Renal pelvis (tissue), 4 donors: ENCODE measurements around the gene TMX2. TPM values are rescaled to one million over a fixed set of nuclear protein-coding genes. Genes with fewer than 3 reads are reported as not detected.
A peak's percentile ranks its signal among the peaks of the same experiment; 100 is the strongest.

Source experiments
- DNase-seq: peaks from one replicate; pipeline ENCODE4 v3.0.0-alpha.2; 2013
- polyA plus RNA-seq, 3 donors: library from polyadenylated mRNA; unstranded; fragments of 120-200 nt; gene quantifications; one replicate each; pipeline ENCODE4 v1.2.1, GENCODE V29; 2013; ENCODE audit not compliant: insufficient read length in 3 of 3

Gene TMX2
- polyA plus RNA-seq, 3 donors = 114 to 123 (median 118) TPM

DNA sequence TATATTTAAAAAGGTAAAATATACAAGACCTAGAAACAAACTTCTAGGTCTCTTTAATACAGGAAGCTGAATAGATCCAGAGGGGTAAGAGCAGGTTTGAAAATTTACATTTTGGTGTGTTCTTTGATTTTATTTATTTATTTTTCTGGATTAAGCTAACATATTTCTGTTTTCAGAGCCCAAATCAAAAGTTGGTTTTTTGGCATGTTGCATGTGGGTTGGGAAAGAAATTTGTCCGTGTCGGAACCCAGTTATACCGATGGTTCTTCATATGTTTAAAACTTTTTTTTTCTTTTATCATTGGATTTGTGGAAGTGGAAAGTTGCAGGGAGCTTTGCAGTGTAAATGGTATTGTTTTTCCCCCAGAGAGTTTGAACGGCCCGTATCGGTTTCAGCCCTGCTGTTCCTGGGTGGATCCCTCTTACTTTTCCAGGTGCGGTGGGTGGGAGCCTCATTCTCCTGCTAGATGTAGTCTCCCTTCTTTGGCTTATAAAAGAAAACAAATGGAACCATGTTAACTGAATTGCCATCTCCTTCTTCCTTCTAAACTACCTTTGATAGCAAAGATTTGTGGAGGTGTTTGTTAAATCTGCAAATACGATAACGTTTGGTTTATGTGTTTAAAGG lies 50.0 kb downstream of the TMX2 start:
- DNase-seq = no peak

- DNase-seq = no peak
These were observed 51.2 kb downstream of the TMX2 start for GRCh38 chr11:57763568-57763967.

- no peak for DNase-seq
These were observed 51.6 kb downstream of the TMX2 start for GRCh38 chr11:57764021-57764420.

GRCh38 chr11:57764566-57764965 lies 52.2 kb downstream of the TMX2 start:
- no peak for DNase-seq

DNA sequence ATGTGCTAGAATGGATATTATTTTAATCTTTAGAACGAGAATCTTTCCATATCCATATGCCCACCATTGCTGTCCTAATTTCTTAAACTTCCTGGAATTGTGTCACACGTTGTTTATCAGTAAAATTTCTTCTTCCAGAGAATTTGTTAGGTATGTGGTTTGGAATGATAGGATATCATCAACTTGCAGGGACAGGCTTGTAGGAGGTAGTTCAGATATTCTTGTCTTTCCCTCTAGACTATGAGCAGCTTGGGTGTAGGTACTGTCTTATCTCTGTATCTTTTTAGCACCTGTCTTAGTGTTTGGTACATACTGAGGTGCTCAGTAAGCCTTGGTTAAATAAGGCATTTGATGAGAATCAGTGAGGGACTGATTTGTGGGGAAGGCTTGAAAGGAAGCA lies 52.6 kb downstream of the TMX2 start:
- no peak for DNase-seq

- no peak for DNase-seq
These were observed 58.4 kb downstream of the TMX2 start for GRCh38 chr11:57770793-57771192.

- DNase-seq = no peak
These were observed 59.0 kb downstream of the TMX2 start for GRCh38 chr11:57771365-57771764.

GRCh38 chr11:57772562-57772961 lies 60.2 kb downstream of the TMX2 start:
- no peak for DNase-seq

- no peak for DNase-seq
These were observed 60.7 kb downstream of the TMX2 start for GRCh38 chr11:57773026-57773598.

- no peak for DNase-seq
These were observed 63.1 kb downstream of the TMX2 start for GRCh38 chr11:57775491-57775890.

GRCh38 chr11:57776031-57776521 lies 63.7 kb downstream of the TMX2 start:
- DNase-seq = no peak

- DNase-seq = no peak
These were observed 64.3 kb downstream of the TMX2 start for GRCh38 chr11:57776577-57777210.

DNA sequence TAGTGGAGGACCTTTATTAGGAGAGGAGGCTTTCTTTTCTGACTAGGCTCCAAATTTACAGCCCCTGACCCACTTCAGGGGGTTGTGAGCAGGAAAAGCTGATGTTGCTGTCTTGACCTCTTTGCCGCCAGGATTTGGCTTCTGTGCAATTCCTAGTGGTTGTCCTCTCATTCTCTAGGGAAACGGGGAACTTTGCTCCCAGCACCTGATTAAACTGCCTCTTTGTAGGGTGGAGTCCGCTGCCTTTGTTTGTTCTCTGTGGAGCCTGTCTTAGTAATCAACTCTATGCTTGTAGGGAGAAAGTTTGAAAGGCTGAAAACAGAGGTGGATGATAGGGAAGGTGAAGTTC lies 65.5 kb downstream of the TMX2 start:
- DNase-seq = no peak

DNA sequence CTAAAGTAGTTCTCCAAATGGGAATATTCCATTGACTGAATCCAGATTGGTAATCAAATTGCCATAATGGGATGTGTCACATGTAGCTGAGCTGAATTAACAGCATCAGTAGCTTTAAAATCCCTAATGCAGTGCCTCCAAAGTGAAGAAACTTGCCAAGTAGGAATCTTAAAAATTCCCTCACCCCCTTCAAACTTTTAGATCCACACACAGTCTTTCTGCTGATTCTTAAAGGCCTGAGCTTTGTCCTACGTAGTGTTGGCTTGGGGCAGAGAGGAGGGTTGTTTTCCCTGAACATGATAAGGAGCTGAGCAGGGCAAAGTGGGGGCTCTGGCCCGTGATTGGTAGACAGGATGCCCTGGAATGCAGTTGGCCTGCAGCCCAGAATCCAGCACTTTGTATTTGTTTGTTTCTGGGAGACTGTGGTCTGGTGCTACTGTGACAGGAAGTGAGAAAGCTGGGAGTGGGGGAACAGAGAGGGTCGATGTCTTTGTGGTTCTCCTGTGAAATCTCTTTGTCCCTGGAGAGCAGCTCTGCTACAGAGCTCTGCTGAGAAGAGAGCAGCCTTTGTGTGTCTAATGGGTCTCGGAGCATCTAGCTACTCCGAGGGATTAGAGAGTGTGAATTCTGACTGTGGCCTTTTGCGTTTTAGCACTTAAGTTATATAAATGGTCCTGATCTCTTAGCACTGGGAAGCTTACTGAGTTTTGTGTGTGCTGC lies 66.1 kb downstream of the TMX2 start:
- DNase-seq = peak; percentile 98

DNA sequence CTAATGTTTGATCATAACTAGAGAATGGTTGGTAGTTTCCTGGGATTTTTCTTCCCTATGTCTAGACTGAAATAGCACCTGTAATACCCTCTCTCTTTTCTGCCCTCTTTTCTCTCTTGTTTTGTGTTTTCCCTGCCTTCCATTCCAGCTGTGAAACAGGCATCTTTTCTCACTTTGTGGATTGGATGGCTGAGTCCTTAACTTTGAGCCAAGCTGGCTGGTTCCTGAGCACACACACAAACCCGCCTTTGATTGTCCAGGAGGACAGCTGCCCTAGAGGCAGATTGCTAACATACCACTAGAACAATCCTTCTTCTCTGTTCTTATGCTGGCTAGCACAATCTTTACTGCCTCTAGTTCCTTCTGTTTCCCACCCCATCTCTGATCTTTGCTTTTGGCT lies 66.9 kb downstream of the TMX2 start:
- DNase-seq = no peak

- no peak for DNase-seq
These were observed 69.1 kb downstream of the TMX2 start for GRCh38 chr11:57781529-57781943.

DNA sequence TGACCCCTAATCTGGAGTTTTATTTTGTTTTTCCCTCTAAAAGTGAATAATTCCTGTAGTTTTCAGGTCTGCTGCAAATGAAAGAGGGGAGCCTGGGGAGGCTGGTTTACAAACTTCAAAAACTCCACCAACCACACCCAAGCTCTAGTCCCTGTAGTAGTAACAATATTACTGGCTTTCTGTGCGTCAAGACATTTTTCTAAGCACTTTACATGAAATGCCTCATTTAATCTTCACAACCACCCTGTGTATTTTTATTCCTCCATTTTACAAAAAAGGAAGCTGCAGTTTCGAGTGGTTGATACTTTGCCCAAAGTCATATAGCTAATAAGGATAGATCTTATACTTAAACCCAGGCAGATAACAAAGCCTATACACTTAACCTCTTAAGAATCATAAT lies 72.7 kb downstream of the TMX2 start:
- DNase-seq = no peak

GRCh38 chr11:57786436-57786835 lies 74.0 kb downstream of the TMX2 start:
- no peak for DNase-seq

- no peak for DNase-seq
These were observed 74.7 kb downstream of the TMX2 start for GRCh38 chr11:57787006-57787604.

DNA sequence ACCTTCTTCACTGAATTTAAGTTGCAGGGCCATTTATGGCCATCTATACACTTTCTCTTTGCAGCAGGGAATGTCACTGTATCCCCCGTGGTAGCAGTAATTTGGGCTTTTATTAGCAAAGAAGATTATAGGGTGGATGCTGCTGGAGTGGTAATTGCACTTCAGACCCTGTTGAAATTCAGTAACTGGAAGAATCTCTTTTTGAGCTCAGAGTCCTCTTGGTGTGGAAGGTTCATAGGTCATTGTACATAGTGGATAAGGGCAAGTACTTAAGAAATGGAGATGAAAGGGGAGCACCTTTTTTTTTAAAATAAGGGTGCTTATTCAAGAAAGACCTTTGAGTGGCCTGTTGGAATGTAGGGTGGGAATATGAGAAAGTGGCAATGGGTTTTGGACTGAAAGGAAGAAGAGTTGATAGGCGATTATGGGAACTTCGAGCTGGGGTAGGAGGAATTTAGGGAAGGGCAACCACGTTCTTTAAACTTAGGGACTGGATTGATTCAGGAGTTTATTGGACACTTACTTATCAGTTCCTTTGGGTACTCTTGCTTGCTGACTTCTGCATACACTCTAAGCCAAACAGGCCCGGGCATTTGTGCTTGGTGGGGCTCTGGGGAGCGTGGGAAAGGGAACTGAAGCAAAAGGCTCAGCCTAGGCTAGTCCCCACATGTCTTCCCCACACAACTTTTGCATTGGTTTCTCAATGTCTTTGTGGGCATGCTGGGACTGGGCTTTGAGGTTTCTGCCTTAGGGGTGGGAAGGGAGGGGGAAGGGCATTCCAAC lies 75.7 kb downstream of the TMX2 start:
- no peak for DNase-seq

- no peak for DNase-seq
These were observed 76.3 kb downstream of the TMX2 start for GRCh38 chr11:57788703-57789088.
